ENCODE measurements around the gene BAIAP2L1.

BAIAP2L1 gene

GRCh38 chr7:98280791-98281756, 119.8 kb downstream of the BAIAP2L1 start, which contains the start of gene BRI3:
Gene BRI3, plus strand, starts transcription at chr7:98281686. Its CDS starts 110 bp downstream, at chr7:98281796.
- Histone ChIP-seq H3K4me1 (ENCODE audit: insufficient read depth, insufficient read length) (peaks cover 23% of the 10 kb centered on the region), H3K36me3 (ENCODE audit: insufficient read depth, insufficient read length, low read length) (peaks cover 31% of the 10 kb centered on the region), H3K27me3 (ENCODE audit: insufficient read depth, insufficient read length) (no peaks in the 10 kb centered on the region), H3K9ac (ENCODE audit: insufficient read length, low read depth) (peak within 1 kb of the TSS; percentile 76), H3K9me3 (ENCODE audit: insufficient read depth, low read length) (no peaks in the 10 kb centered on the region), H3K4me3 (ENCODE audit: insufficient read length, low read depth) (peak within 1 kb of the TSS; percentile 72)
- no peak for TF ChIP-seq SUZ12 (IDR thresholded peaks at IDR 0.05; ENCODE audit: extremely low read depth, insufficient read depth, insufficient read length)
- no peak for TF ChIP-seq YY1 (IDR thresholded peaks at IDR 0.05; ENCODE audit: insufficient read depth, insufficient read length)
- TF ChIP-seq ZNF274 (IDR thresholded peaks at IDR 0.05; ENCODE audit: low read depth, low read length), result no peak
- peak; percentile 80 for DNase-seq (ENCODE audit: low read depth, low spot score)

DNA sequence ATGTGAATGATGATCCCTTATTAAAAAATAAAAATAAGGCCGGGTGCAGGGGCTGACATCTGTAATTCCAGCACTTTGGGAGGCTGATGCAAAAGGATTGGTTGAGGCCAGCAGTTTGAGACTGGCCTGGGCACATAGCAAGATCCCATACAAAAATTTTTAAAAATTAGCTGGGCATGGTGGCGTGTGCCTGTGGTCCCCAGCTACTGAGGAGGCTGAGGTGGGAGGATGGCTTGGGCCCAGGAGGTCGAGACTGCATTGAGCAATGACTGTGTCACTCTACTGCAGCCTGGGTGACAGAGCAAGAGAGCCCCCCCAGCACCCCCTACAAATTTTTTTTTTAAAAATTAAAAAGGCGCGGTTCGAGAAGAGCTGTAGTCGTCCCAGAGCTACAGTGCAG, 120.6 kb downstream of the BAIAP2L1 start:
- Histone ChIP-seq H3K9ac (ENCODE audit: insufficient read length, low read depth) (no peak overlapping the region), H3K4me3 (ENCODE audit: insufficient read length, low read depth) (peak overlapping the region; percentile 54), H3K36me3 (ENCODE audit: insufficient read depth, insufficient read length, low read length) (peaks cover 23% of the 10 kb centered on the region), H3K4me1 (ENCODE audit: insufficient read depth, insufficient read length) (peaks cover 17% of the 10 kb centered on the region), H3K9me3 (ENCODE audit: insufficient read depth, low read length) (no peaks in the 10 kb centered on the region), H3K27me3 (ENCODE audit: insufficient read depth, insufficient read length) (no peaks in the 10 kb centered on the region)
- DNase-seq (ENCODE audit: low read depth, low spot score), result no peak
- no peak for TF ChIP-seq SUZ12 (IDR thresholded peaks at IDR 0.05; ENCODE audit: extremely low read depth, insufficient read depth, insufficient read length)

- Histone ChIP-seq H3K9ac (ENCODE audit: insufficient read length, low read depth) (no peak overlapping the region), H3K4me1 (ENCODE audit: insufficient read depth, insufficient read length) (peaks cover 7% of the 10 kb centered on the region), H3K36me3 (ENCODE audit: insufficient read depth, insufficient read length, low read length) (peaks cover 14% of the 10 kb centered on the region), H3K9me3 (ENCODE audit: insufficient read depth, low read length) (no peaks in the 10 kb centered on the region), H3K4me3 (ENCODE audit: insufficient read length, low read depth) (no peak overlapping the region), H3K27me3 (ENCODE audit: insufficient read depth, insufficient read length) (no peaks in the 10 kb centered on the region)
- DNase-seq (ENCODE audit: low read depth, low spot score), result no peak
- TF ChIP-seq SUZ12 (IDR thresholded peaks at IDR 0.05; ENCODE audit: extremely low read depth, insufficient read depth, insufficient read length), result no peak
- no peak for TF ChIP-seq YY1 (IDR thresholded peaks at IDR 0.05; ENCODE audit: insufficient read depth, insufficient read length)
- no peak for TF ChIP-seq ZNF274 (IDR thresholded peaks at IDR 0.05; ENCODE audit: low read depth, low read length)
These were observed 122.0 kb downstream of the BAIAP2L1 start for GRCh38 chr7:98278936-98279335.

- H3K9me3 ChIP-seq (ENCODE audit: insufficient read depth, low read length), result no peaks in the 10 kb centered on the region
- no peak for DNase-seq (ENCODE audit: low read depth, low spot score)
- peaks cover 5% of the 10 kb centered on the region for H3K4me1 ChIP-seq (ENCODE audit: insufficient read depth, insufficient read length)
- peaks cover 9% of the 10 kb centered on the region for H3K36me3 ChIP-seq (ENCODE audit: insufficient read depth, insufficient read length, low read length)
- H3K4me3 ChIP-seq (ENCODE audit: insufficient read length, low read depth), result no peak overlapping the region
- no peaks in the 10 kb centered on the region for H3K27me3 ChIP-seq (ENCODE audit: insufficient read depth, insufficient read length)
- TF ChIP-seq SUZ12 (IDR thresholded peaks at IDR 0.05; ENCODE audit: extremely low read depth, insufficient read depth, insufficient read length) (no peak), YY1 (IDR thresholded peaks at IDR 0.05; ENCODE audit: insufficient read depth, insufficient read length) (no peak), ZNF274 (IDR thresholded peaks at IDR 0.05; ENCODE audit: low read depth, low read length) (no peak)
- no peak overlapping the region for H3K9ac ChIP-seq (ENCODE audit: insufficient read length, low read depth)
These were observed 122.5 kb downstream of the BAIAP2L1 start for GRCh38 chr7:98278408-98278807.

DNA sequence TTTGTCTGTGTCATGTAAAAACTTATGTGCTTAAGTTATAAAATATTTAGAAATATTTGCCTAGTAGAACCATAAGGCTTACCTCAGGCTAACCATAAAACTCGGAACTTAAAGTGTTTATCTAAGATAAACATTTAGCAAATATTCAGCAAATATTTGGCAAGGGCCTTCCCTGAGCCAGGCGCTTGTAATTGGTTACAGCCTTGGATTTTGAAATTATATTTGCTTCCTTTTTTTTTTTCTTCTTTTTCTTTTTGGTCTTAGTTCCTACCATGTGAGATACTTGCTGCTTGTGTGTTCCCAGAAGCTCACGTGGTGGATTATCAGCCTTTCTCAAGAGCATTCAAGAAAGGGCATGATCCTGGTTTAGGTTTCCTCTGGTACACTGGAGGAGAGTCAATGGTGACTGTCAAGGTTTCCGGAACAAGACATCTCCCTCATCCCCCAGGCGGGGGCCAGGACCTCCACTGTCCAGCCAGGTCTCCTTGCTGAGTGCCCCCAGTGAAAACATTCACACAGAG, 124.6 kb downstream of the BAIAP2L1 start:
- Histone ChIP-seq H3K9me3 (ENCODE audit: insufficient read depth, low read length) (no peaks in the 10 kb centered on the region), H3K4me1 (ENCODE audit: insufficient read depth, insufficient read length) (peaks cover 5% of the 10 kb centered on the region), H3K27me3 (ENCODE audit: insufficient read depth, insufficient read length) (no peaks in the 10 kb centered on the region), H3K36me3 (ENCODE audit: insufficient read depth, insufficient read length, low read length) (no peaks in the 10 kb centered on the region), H3K4me3 (ENCODE audit: insufficient read length, low read depth) (no peak overlapping the region), H3K9ac (ENCODE audit: insufficient read length, low read depth) (no peak overlapping the region)
- TF ChIP-seq ZNF274 (IDR thresholded peaks at IDR 0.05; ENCODE audit: low read depth, low read length) (no peak), SUZ12 (IDR thresholded peaks at IDR 0.05; ENCODE audit: extremely low read depth, insufficient read depth, insufficient read length) (no peak), YY1 (IDR thresholded peaks at IDR 0.05; ENCODE audit: insufficient read depth, insufficient read length) (no peak)
- no peak for DNase-seq (ENCODE audit: low read depth, low spot score)

DNA sequence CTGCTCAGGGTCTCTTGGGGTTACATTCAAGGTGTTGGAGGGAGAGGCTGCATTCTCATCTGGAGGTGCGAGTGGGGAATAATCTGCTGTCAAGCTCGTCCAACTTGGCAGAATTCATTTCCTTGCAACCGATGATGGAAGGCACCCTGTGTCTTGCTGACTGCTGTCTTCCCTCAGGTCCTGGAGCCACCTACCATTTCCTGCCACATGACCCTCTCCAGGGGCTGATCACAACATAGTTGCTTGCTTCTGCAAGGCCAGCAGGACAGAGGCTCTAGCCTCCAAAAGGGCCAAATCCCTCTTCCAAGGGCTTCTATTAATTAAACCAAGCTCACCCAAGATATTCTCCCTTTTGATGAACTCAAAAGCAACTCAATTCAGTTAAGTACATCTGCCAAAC, 133.6 kb downstream of the BAIAP2L1 start:
- DNase-seq (ENCODE audit: low read depth, low spot score), result no peak
- TF ChIP-seq ZNF274 (IDR thresholded peaks at IDR 0.05; ENCODE audit: low read depth, low read length) (no peak), SUZ12 (IDR thresholded peaks at IDR 0.05; ENCODE audit: extremely low read depth, insufficient read depth, insufficient read length) (no peak), YY1 (IDR thresholded peaks at IDR 0.05; ENCODE audit: insufficient read depth, insufficient read length) (no peak)
- Histone ChIP-seq H3K27me3 (ENCODE audit: insufficient read depth, insufficient read length) (no peaks in the 10 kb centered on the region), H3K9me3 (ENCODE audit: insufficient read depth, low read length) (no peaks in the 10 kb centered on the region), H3K9ac (ENCODE audit: insufficient read length, low read depth) (no peak overlapping the region), H3K4me1 (ENCODE audit: insufficient read depth, insufficient read length) (no peaks in the 10 kb centered on the region), H3K36me3 (ENCODE audit: insufficient read depth, insufficient read length, low read length) (no peaks in the 10 kb centered on the region), H3K4me3 (ENCODE audit: insufficient read length, low read depth) (no peak overlapping the region)

DNA sequence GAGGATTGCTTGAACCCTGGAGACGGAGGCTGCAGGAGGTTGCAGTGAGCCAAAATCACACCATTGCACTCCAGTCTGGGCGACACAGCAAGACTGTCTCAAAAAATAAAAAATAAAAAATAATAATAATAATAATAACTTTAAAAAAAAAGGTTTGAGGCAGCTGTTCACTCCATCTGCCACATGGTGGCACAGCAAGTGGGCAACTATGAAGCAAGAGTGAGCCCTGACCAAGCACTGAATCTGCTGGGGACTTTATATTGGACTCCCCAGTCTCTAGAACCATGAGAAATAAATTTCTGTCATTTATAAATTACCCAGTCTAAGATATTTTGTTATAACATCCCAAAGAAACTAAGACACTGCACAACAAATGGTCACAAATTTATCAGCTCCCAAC, 134.1 kb downstream of the BAIAP2L1 start:
- Histone ChIP-seq H3K4me1 (ENCODE audit: insufficient read depth, insufficient read length) (no peaks in the 10 kb centered on the region), H3K9ac (ENCODE audit: insufficient read length, low read depth) (no peak overlapping the region), H3K9me3 (ENCODE audit: insufficient read depth, low read length) (peaks cover under 1% of the 10 kb centered on the region; the same call in 1 of the 2 replicates), H3K36me3 (ENCODE audit: insufficient read depth, insufficient read length, low read length) (no peaks in the 10 kb centered on the region), H3K4me3 (ENCODE audit: insufficient read length, low read depth) (no peak overlapping the region), H3K27me3 (ENCODE audit: insufficient read depth, insufficient read length) (no peaks in the 10 kb centered on the region)
- no peak for TF ChIP-seq YY1 (IDR thresholded peaks at IDR 0.05; ENCODE audit: insufficient read depth, insufficient read length)
- no peak for TF ChIP-seq SUZ12 (IDR thresholded peaks at IDR 0.05; ENCODE audit: extremely low read depth, insufficient read depth, insufficient read length)
- TF ChIP-seq ZNF274 (IDR thresholded peaks at IDR 0.05; ENCODE audit: low read depth, low read length), result no peak
- no peak for DNase-seq (ENCODE audit: low read depth, low spot score)
